Natural killer cell (primary cell): ENCODE results near the gene POU5F1. TPM values are rescaled to one million over a fixed set of nuclear protein-coding genes. Genes with fewer than 3 reads are reported as not detected.

Source experiments
- ATAC-seq, 3 donors: fragments of 150-1000 bp in 2 of 3; fragments of 200-7000 bp in 1 of 3; cut with Tn5 transposase; 1 replicate in 1 of 3; 2 replicates in 2 of 3; pipeline ENCODE4 v1.10.0; 2021; ENCODE audit warnings: mild to moderate bottlenecking in 2 of 3, moderate library complexity in 2 of 3
- DNase-seq, 2 donors: peaks; one replicate each; pipeline versions ENCODE4 v3.0.0 to v3.0.0-alpha.2; 2013 to 2021; ENCODE audit warnings: mixed read lengths in 1 of 2
- H3K27ac ChIP-seq: one replicate; pipeline ENCODE4 v1.5.1; 2013; ENCODE audit warnings: mild to moderate bottlenecking, low read length
- H3K27me3 ChIP-seq: one replicate; pipeline ENCODE4 v1.6.1; 2013; ENCODE audit warnings: low read length; ENCODE audit not compliant: control insufficient read depth, insufficient read depth
- H3K36me3 ChIP-seq: one replicate; pipeline ENCODE4 v1.6.1; 2013; ENCODE audit warnings: low read length; ENCODE audit not compliant: control insufficient read depth, insufficient read depth
- H3K4me1 ChIP-seq: one replicate; pipeline ENCODE4 v1.6.1; 2013; ENCODE audit warnings: low read length; ENCODE audit not compliant: control insufficient read depth, insufficient read depth
- H3K4me3 ChIP-seq: one replicate; pipeline ENCODE4 v1.5.1; 2013; ENCODE audit warnings: low read length
- H3K9me3 ChIP-seq: one replicate; pipeline ENCODE4 v1.6.1; 2013; ENCODE audit warnings: low read length; ENCODE audit not compliant: control insufficient read depth, insufficient read depth
- H3K27ac Mint-ChIP-seq, 2 donors: one replicate each; pipeline ENCODE4 v1.8.0; 2022; ENCODE audit warnings: mild to moderate bottlenecking in 2 of 2, mixed read lengths in 2 of 2, moderate library complexity in 1 of 2
- H3K27me3 Mint-ChIP-seq, 2 donors: one replicate each; pipeline ENCODE4 v1.8.0; 2022; ENCODE audit warnings: low read depth in 2 of 2, mixed read lengths in 2 of 2
- H3K36me3 Mint-ChIP-seq: one replicate; pipeline ENCODE4 v1.8.0; 2022; ENCODE audit warnings: mixed read lengths
- H3K4me1 Mint-ChIP-seq, 2 donors: one replicate each; pipeline ENCODE4 v1.8.0; 2022; ENCODE audit warnings: mixed read lengths in 2 of 2
- H3K4me3 Mint-ChIP-seq: one replicate; pipeline ENCODE4 v1.8.0; 2022; ENCODE audit warnings: mild to moderate bottlenecking, moderate library complexity, mixed read lengths
- H3K9me3 Mint-ChIP-seq, 2 donors: one replicate each; pipeline ENCODE4 v1.8.0; 2022; ENCODE audit warnings: mixed read lengths in 2 of 2
- CTCF ChIP-seq: fragments of 200-600 bp; IDR thresholded peaks from one replicate; pipeline ENCODE4 v1.8.0; 2022; ENCODE audit warnings: antibody characterized with exemption
- WGBS: methylation state at CpG from one replicate; pipeline ENCODE4 v1.1.7; 2013; ENCODE audit warnings: missing lambda C conversion rate; ENCODE audit not compliant: insufficient coverage; 5-methylcytosine and 5-hydroxymethylcytosine counted together
- intact Hi-C: fragments of 100-400 bp; cut with micrococcal nuclease; formaldehyde crosslinking; loops from one replicate; pipeline ENCODE4 v1.14.2; 2022
- total RNA-seq, 4 donors: library from RNA; stranded (reverse); fragments of 120-200 nt in 1 of 4; gene quantifications; one replicate each; pipeline versions ENCODE4 v1.2.3 to v1.2.4, GENCODE V29; 2013 to 2022

POU5F1 gene
- total RNA-seq, 3 donors from 2014 or later (not counting 1 experiment from before 2014, with no cell fraction given) = not detected

- Mint-ChIP-seq H3K36me3 (no peaks in the 10 kb centered on the region), H3K9me3 (no peaks in the 10 kb centered on the region), H3K27ac (no peak overlapping the region), H3K27me3 (peaks cover 6 to 16% of the 10 kb centered on the region in 2 donors), H3K4me1 (peaks cover 5% of the 10 kb centered on the region in 2 donors), H3K4me3 (no peak overlapping the region)
- H3K27ac ChIP-seq = no peak overlapping the region
- no peaks in the 10 kb centered on the region for H3K27me3 ChIP-seq
- no peaks in the 10 kb centered on the region for H3K36me3 ChIP-seq
- WGBS = 16% methylated on average over 6 of the region's 8 CpGs
- no peaks in the 10 kb centered on the region for H3K4me1 ChIP-seq
- ATAC-seq (peak; percentile 70 to 78 (median 77)), DNase-seq (peak; percentile 63 to 85)
- TF ChIP-seq CTCF = peak; percentile 83
- intact Hi-C loops = no loop called here
- H3K4me3 ChIP-seq = no peak overlapping the region
- no peaks in the 10 kb centered on the region for H3K9me3 ChIP-seq
Observed at GRCh38 chr6:31128093-31128676, 42.3 kb downstream of the POU5F1 start.

DNA sequence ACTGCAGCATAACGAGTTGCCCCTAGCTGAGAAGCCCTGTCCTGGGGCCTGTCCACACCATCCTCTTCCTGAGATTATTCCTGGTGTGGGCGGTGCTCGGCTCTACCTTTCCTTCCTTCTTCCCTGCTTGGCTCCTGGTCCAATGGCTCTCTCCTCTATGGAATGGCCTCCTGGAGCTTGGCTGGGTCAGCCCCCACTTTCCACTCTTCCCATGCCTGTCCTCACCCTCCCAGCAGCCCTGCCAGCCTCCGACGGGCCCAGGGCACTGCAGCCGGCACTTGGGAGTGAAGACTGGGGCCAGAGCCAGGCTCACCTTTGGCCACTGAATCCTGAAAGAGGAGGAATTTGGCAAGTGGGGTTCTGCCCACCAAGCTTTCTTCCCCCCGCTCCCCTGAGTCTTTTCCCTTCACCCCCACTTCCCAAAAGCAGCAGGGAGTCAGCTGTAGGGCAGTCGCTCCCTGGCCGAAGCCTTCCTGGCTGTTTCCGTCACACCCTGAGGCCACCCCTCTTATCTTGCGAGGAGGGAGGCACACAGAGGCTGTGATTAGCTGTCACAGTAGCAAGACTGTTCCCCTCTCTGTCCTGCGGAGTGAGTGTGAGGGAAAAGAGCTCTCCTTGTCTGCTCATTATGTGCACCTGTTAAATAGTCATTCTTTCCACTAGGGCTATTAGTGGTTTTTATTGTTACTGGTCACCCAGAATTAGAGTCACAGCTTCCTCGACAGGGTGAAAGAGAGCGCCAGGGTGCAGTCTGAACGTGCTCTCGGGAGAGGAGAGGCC is 43.9 kb downstream of the POU5F1 start:
- 84% methylated on average over 16 of the region's 16 CpGs for WGBS
- H3K4me3 ChIP-seq = no peak overlapping the region
- TF ChIP-seq CTCF = no peak
- no peaks in the 10 kb centered on the region for H3K36me3 ChIP-seq
- intact Hi-C loops = no loop called here
- H3K4me1 ChIP-seq = no peaks in the 10 kb centered on the region
- H3K27me3 Mint-ChIP-seq = peaks cover 6 to 18% of the 10 kb centered on the region in 2 donors
- no peak overlapping the region for H3K4me3 Mint-ChIP-seq
- H3K9me3 ChIP-seq = no peaks in the 10 kb centered on the region
- no peaks in the 10 kb centered on the region for H3K27me3 ChIP-seq
- no peak overlapping the region for H3K27ac Mint-ChIP-seq
- peaks cover 5% of the 10 kb centered on the region in 2 donors for H3K4me1 Mint-ChIP-seq
- ATAC-seq (no peak), DNase-seq (no peak)
- no peaks in the 10 kb centered on the region for H3K36me3 Mint-ChIP-seq
- no peak overlapping the region for H3K27ac ChIP-seq
- no peaks in the 10 kb centered on the region for H3K9me3 Mint-ChIP-seq

DNA sequence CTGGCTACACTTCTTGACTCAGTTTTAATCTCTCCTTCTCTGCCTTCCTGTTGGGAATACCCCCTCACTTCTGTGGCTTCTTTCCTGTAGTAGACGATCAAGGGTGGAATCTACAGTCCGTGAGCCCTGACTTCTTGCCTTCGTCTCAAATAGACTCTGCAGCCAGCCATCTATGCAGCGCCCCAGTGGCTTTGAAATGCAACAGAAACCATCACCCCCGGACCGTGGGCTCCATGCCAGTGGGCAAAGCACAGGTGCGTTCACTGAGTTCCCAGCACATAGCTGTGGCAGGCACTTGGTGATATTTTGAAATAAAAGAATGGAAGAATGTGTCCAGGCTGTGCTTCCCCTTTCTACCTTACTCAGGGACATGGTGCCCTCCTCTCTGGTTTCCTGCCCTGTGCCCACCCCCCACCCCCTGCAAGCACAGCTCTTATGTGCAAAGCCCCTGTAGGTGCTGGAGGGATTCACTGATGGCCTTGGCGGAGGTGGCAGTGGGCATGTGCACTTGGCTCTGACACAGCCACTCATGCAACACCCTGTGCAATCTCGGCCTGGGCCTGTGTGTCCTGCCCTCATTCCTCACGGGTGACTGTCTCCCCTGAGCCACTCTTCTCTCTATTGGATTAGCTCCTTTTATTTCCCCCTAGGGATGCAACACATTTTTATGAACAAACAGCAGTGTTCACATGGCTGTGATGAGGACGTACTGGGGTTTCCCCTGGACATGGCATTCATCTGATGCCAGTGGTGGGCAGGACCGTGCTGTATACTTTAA is 44.7 kb downstream of the POU5F1 start:
- 69% methylated on average over 12 of the region's 12 CpGs for WGBS
- peaks cover 5% of the 10 kb centered on the region in 2 donors for H3K4me1 Mint-ChIP-seq
- Histone ChIP-seq H3K9me3 (no peaks in the 10 kb centered on the region), H3K27me3 (no peaks in the 10 kb centered on the region), H3K4me3 (no peak overlapping the region), H3K27ac (no peak overlapping the region), H3K36me3 (no peaks in the 10 kb centered on the region), H3K4me1 (no peaks in the 10 kb centered on the region)
- no peaks in the 10 kb centered on the region for H3K9me3 Mint-ChIP-seq
- no peak overlapping the region for H3K4me3 Mint-ChIP-seq
- peaks cover 6 to 18% of the 10 kb centered on the region in 2 donors for H3K27me3 Mint-ChIP-seq
- ATAC-seq = no peak
- TF ChIP-seq CTCF = no peak
- DNase-seq = no peak
- intact Hi-C loops = no loop called here
- no peak overlapping the region for H3K27ac Mint-ChIP-seq
- no peaks in the 10 kb centered on the region for H3K36me3 Mint-ChIP-seq
